MM.1S (cell line): Measurements from ENCODE around the gene EMP2.
A peak's percentile ranks its signal among the peaks of the same experiment; 100 is the strongest.

Source experiments
- DNase-seq: peaks from one replicate; pipeline ENCODE4 v3.0.0-alpha.2; 2015
- H2AFZ ChIP-seq: fragments of 300-600 bp; sonication (generic); 2 replicates; pipeline ENCODE4 v1.6.0; 2016; ENCODE audit warnings: antibody characterized with exemption, low read length
- H3F3A ChIP-seq: fragments of 300-600 bp; sonication (generic); 2 replicates; pipeline ENCODE4 v1.6.1; 2016; ENCODE audit warnings: mild to moderate bottlenecking, antibody characterized with exemption, low read length, moderate library complexity, mixed read lengths; ENCODE audit not compliant: insufficient read depth
- H3K27ac ChIP-seq: fragments of 300-600 bp; sonication (generic); 2 replicates; pipeline ENCODE4 v1.5.1; 2016; ENCODE audit warnings: mild to moderate bottlenecking, low read length
- H3K27me3 ChIP-seq: fragments of 300-600 bp; sonication (generic); replicated peaks from 2 replicates; pipeline ENCODE4 v1.6.0; 2016; ENCODE audit warnings: low read length; ENCODE audit not compliant: insufficient read depth
- H3K36me3 ChIP-seq: fragments of 300-600 bp; sonication (generic); replicated peaks from 2 replicates; pipeline ENCODE4 v1.6.1; 2016; ENCODE audit warnings: mild to moderate bottlenecking, low read length, mixed read lengths; ENCODE audit not compliant: insufficient read depth
- H3K4me1 ChIP-seq: fragments of 300-600 bp; sonication (generic); 2 replicates; pipeline ENCODE4 v1.6.1; 2016; ENCODE audit warnings: low read length, mixed read lengths
- H3K4me2 ChIP-seq: fragments of 300-600 bp; sonication (generic); 2 replicates; pipeline ENCODE4 v1.6.0; 2016; ENCODE audit warnings: low read depth, low read length
- H3K4me3 ChIP-seq: fragments of 300-600 bp; sonication (generic); 2 replicates; pipeline ENCODE4 v1.5.1; 2016; ENCODE audit warnings: low read length, mixed read lengths
- H3K79me2 ChIP-seq: fragments of 300-600 bp; sonication (generic); 2 replicates; pipeline ENCODE4 v1.6.1; 2016; ENCODE audit warnings: mixed run types, low read length, mixed read lengths
- H3K9ac ChIP-seq: fragments of 300-600 bp; sonication (generic); 2 replicates; pipeline ENCODE4 v1.6.1; 2016; ENCODE audit warnings: low read length, mixed read lengths
- H3K9me2 ChIP-seq: fragments of 300-600 bp; sonication (generic); replicated peaks from 2 replicates; pipeline ENCODE4 v1.6.1; 2016; ENCODE audit warnings: mild to moderate bottlenecking, low read length, mixed read lengths; ENCODE audit not compliant: insufficient read depth
- H3K9me3 ChIP-seq: fragments of 300-600 bp; sonication (generic); replicated peaks from 2 replicates; pipeline ENCODE4 v1.6.1; 2016; ENCODE audit warnings: mild to moderate bottlenecking, low read length, mixed read lengths; ENCODE audit not compliant: insufficient read depth
- H4K20me1 ChIP-seq: fragments of 300-600 bp; sonication (generic); 2 replicates; pipeline ENCODE4 v1.6.1; 2016; ENCODE audit warnings: mild to moderate bottlenecking, low read length, moderate library complexity, mixed read lengths; ENCODE audit not compliant: insufficient read depth
- EZH2 ChIP-seq: fragments of 300-600 bp; sonication (generic); optimal IDR thresholded peaks from 2 replicates; pipeline ENCODE3; 2017; ENCODE audit warnings: low read depth, mild to moderate bottlenecking, antibody characterized with exemption, low read length, mixed read lengths
- EZH2phosphoT487 ChIP-seq: fragments of 300-600 bp; sonication (generic); IDR thresholded peaks from 2 replicates; pipeline ENCODE4 v1.6.1; 2018; ENCODE audit warnings: antibody characterized with exemption, low read length
- TF ChIP-seq, protein P1 (sequence below): fragments of 300-600 bp; sonication (generic); IDR thresholded peaks from 2 replicates; pipeline ENCODE4 v1.5.1; 2016; ENCODE audit warnings: antibody characterized with exemption, low read length, mixed read lengths

Gene EMP2

DNA sequence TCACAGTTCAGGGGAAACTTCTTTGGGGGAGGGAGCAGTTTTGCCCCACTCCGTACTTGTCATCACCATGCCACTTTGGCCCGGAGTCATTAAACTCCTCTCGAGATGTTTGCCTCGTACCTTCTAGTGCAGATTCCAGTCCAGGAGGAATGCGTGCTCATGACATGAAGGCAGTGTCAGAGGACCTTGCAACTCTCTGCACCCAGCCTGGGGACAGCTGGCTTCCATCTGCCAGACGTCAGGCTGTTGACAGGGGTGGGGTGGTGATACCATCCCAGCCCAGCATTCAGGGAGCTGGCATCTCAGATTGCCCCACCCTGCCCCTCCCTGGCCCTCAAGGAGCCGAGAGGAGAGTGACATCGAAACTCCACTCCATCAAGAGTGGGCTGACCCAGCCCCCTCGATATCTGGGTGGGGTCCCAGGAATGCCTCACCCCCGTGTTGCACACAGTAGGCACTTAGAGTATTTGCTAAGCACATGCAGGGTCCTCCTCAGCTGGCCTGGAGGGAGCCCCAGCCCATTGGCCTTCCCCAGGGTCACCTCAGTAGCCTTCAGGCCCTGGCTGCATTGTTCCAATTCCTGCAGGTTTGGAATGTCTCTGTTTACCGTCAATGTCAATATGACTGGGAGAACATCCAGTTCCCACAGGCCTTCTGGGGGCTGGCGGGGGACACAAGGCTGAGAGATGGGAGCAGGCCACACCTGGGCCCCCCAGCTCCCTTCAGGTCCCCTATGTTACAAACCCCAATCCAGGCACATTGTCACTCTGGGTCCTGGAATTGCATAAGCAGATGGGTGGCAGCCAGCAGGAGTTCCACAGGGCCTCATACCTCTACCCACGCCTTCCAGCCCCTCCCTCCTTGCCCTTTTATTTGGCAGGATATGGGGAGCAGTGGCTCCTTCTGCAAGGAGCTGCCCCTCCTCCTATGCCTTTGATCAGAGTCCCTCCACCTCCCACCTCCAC is 21.3 kb upstream of the EMP2 start:
- Histone ChIP-seq H2AFZ (no peak overlapping the region), H3K27ac (no peak overlapping the region)

DNA sequence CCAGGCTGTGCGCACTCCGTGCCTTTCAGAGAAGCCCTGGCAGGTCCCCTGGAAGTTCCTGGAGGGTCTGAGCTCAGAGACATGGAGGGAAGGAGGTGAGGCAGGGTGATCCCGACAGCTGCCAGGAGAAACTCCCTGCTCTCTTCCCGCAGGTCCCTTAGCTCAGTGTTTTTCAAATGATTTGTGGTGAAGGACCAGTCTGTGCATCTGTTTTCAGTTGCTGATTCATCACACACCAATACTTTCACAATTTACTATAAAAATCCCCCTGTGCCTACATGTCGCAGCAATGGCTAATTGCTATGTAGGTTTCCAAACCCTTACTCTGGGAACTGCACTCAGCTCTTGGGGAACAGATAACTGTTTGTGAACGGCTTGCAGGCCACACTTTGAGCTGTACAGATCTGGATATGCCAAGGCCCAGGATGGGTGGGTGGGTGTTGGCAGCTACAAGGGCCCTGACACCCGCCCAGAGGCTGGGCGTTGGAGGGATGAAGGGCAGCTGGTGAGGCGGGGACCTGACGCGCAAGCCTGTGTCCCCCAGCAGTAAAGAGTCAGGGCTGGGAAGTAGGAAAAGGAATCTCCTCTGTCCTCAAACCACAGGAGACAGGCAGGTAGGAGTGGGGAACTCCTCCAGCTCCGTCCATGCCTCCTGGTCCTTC is 20.5 kb upstream of the EMP2 start:
- H3K27me3 ChIP-seq: no peaks in the 10 kb centered on the region
- peak overlapping the region; percentile 46 for H3K4me2 ChIP-seq
- H3K9me3 ChIP-seq: no peaks in the 10 kb centered on the region
- H3F3A ChIP-seq: no peaks in the 10 kb centered on the region
- H2AFZ ChIP-seq: no peak overlapping the region; the same call in 1 of the 2 replicates
- peaks cover 28% of the 10 kb centered on the region for H3K4me1 ChIP-seq
- no peaks in the 10 kb centered on the region for H4K20me1 ChIP-seq
- no peak overlapping the region for H3K4me3 ChIP-seq
- H3K79me2 ChIP-seq: no peaks in the 10 kb centered on the region
- TF ChIP-seq EZH2: no peak
- TF ChIP-seq, protein P1, sequence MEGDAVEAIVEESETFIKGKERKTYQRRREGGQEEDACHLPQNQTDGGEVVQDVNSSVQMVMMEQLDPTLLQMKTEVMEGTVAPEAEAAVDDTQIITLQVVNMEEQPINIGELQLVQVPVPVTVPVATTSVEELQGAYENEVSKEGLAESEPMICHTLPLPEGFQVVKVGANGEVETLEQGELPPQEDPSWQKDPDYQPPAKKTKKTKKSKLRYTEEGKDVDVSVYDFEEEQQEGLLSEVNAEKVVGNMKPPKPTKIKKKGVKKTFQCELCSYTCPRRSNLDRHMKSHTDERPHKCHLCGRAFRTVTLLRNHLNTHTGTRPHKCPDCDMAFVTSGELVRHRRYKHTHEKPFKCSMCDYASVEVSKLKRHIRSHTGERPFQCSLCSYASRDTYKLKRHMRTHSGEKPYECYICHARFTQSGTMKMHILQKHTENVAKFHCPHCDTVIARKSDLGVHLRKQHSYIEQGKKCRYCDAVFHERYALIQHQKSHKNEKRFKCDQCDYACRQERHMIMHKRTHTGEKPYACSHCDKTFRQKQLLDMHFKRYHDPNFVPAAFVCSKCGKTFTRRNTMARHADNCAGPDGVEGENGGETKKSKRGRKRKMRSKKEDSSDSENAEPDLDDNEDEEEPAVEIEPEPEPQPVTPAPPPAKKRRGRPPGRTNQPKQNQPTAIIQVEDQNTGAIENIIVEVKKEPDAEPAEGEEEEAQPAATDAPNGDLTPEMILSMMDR: no peak
- TF ChIP-seq EZH2phosphoT487: no peak
- H3K36me3 ChIP-seq: no peaks in the 10 kb centered on the region
- no peak overlapping the region for H3K9ac ChIP-seq
- no peak overlapping the region for H3K27ac ChIP-seq
- H3K9me2 ChIP-seq: no peaks in the 10 kb centered on the region
- peak; percentile 59 for DNase-seq

More for the DNA sequence above, 21.3 kb upstream of the EMP2 start:
- Histone ChIP-seq H3K9me2 (no peaks in the 10 kb centered on the region), H3F3A (no peaks in the 10 kb centered on the region), H3K79me2 (no peaks in the 10 kb centered on the region), H3K9me3 (no peaks in the 10 kb centered on the region), H3K4me2 (no peak overlapping the region), H4K20me1 (no peaks in the 10 kb centered on the region), H3K4me1 (peaks cover 28% of the 10 kb centered on the region), H3K4me3 (no peak overlapping the region), H3K36me3 (no peaks in the 10 kb centered on the region), H3K9ac (no peak overlapping the region), H3K27me3 (no peaks in the 10 kb centered on the region)
- DNase-seq: no peak
- TF ChIP-seq, protein P1: no peak
- TF ChIP-seq EZH2phosphoT487 (no peak), EZH2 (no peak)

DNA sequence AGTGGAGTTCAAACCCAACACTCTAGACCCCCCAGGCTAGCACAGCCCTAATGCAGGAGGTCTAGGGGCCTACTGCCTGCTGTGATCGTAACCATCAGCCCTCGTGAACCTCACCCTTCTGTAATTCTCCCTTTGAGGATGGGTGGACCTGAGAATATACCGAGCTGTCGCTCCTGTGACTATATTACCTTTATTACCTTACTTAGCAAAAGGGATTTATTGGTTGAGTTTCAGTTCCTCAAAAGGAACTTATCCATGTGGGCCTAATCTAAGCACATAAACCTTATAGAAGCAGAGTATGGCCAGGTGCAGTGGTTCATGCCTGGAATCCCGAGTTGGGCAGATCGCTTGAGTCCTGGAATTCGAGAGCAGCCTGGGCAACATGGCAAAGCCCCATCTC is 19.2 kb upstream of the EMP2 start:
- H3K79me2 ChIP-seq: no peaks in the 10 kb centered on the region
- DNase-seq: peak; percentile 57
- H3K9me2 ChIP-seq: no peaks in the 10 kb centered on the region
- no peaks in the 10 kb centered on the region for H3F3A ChIP-seq
- no peaks in the 10 kb centered on the region for H3K36me3 ChIP-seq
- no peaks in the 10 kb centered on the region for H3K27me3 ChIP-seq
- no peak overlapping the region for H3K9ac ChIP-seq
- no peak for TF ChIP-seq EZH2
- TF ChIP-seq EZH2phosphoT487: no peak
- TF ChIP-seq, protein P1: no peak
- H3K9me3 ChIP-seq: no peaks in the 10 kb centered on the region
- peaks cover 28% of the 10 kb centered on the region for H3K4me1 ChIP-seq
- no peak overlapping the region for H3K4me3 ChIP-seq
- H4K20me1 ChIP-seq: no peaks in the 10 kb centered on the region
- peak overlapping the region; percentile 25; the same call in 1 of the 2 replicates for H3K4me2 ChIP-seq
- H3K27ac ChIP-seq: no peak overlapping the region
- H2AFZ ChIP-seq: no peak overlapping the region
